Neuronal stem cell (in vitro differentiated cells): ENCODE results near the gene MRPL40.
"Not testable (repeated sequence)": the region's sequence is repeated elsewhere in the genome, so short reads cannot be mapped to it uniquely, and the experiment has no call there.

ENCODE experiments used
- DNase-seq: peaks from one replicate; pipeline ENCODE4 v3.0.0-alpha.2; 2013; ENCODE audit warnings: low spot score
- H2AFZ ChIP-seq: one replicate; pipeline ENCODE4 v1.6.1; 2013; ENCODE audit warnings: mild to moderate bottlenecking, low read length, inconsistent platforms
- H2AK5ac ChIP-seq: 2 replicates; pipeline ENCODE4 v1.6.1; 2013; ENCODE audit warnings: low read depth, mild to moderate bottlenecking, inconsistent platforms, low read length, moderate library complexity, mixed read lengths
- H2BK120ac ChIP-seq: 2 replicates; pipeline ENCODE4 v1.6.1; 2013; ENCODE audit warnings: low read depth, mild to moderate bottlenecking, inconsistent platforms, low read length, moderate library complexity, mixed read lengths
- H2BK12ac ChIP-seq: one replicate; pipeline ENCODE4 v1.6.1; 2013; ENCODE audit warnings: low read length, inconsistent platforms
- H2BK15ac ChIP-seq: 2 replicates; pipeline ENCODE4 v1.6.1; 2013; ENCODE audit warnings: mild to moderate bottlenecking, low read length, inconsistent platforms, mixed read lengths
- H2BK5ac ChIP-seq: one replicate; pipeline ENCODE4 v1.6.1; 2013; ENCODE audit warnings: inconsistent platforms, mild to moderate bottlenecking, low read length, moderate library complexity
- H3K14ac ChIP-seq: one replicate; pipeline ENCODE4 v1.6.1; 2013; ENCODE audit warnings: low read length, inconsistent platforms
- H3K18ac ChIP-seq: 2 replicates; pipeline ENCODE4 v1.6.1; 2013; ENCODE audit warnings: low read length, inconsistent platforms
- H3K23ac ChIP-seq: 2 replicates; pipeline ENCODE4 v1.6.1; 2013; ENCODE audit warnings: low read depth, mild to moderate bottlenecking, mixed read lengths, low read length, inconsistent platforms; ENCODE audit not compliant: poor library complexity
- H3K27ac ChIP-seq: replicated peaks from 3 replicates; pipeline ENCODE4 v1.5.1; 2013; ENCODE audit warnings: low read length, inconsistent platforms
- H3K27me3 ChIP-seq, 3 experiments: 2 replicates each; pipeline ENCODE4 v1.6.1; 2013; ENCODE audit warnings: low read length in 3 of 3, mild to moderate bottlenecking in 2 of 3, inconsistent platforms in 1 of 3, low read depth in 1 of 3, mixed read lengths in 1 of 3, moderate library complexity in 1 of 3; ENCODE audit not compliant: control insufficient read depth in 3 of 3, insufficient read depth in 3 of 3
- H3K36me3 ChIP-seq, 2 donors: replicated peaks in 1 of 2; 2 replicates each; pipeline ENCODE4 v1.6.1; 2013; ENCODE audit warnings: low read length in 2 of 2; ENCODE audit not compliant: control insufficient read depth in 2 of 2, insufficient read depth in 2 of 2
- H3K4ac ChIP-seq: 2 replicates; pipeline ENCODE4 v1.6.1; 2013; ENCODE audit warnings: inconsistent platforms, mild to moderate bottlenecking, low read length, moderate library complexity
- H3K4me1 ChIP-seq, 2 donors: 1 replicate in 1 of 2; 2 replicates in 1 of 2; pipeline ENCODE4 v1.6.1; 2013; ENCODE audit warnings: low read length in 2 of 2, low read depth in 1 of 2; ENCODE audit not compliant: control insufficient read depth in 2 of 2, insufficient read depth in 1 of 2
- H3K4me2 ChIP-seq: one replicate; pipeline ENCODE4 v1.6.1; 2013; ENCODE audit warnings: mild to moderate bottlenecking, low read length, inconsistent platforms; ENCODE audit not compliant: insufficient read depth, poor library complexity, severe bottlenecking
- H3K4me3 ChIP-seq, 2 donors: 2 replicates each; pipeline ENCODE4 v1.5.1; 2013; ENCODE audit warnings: low read length in 2 of 2, mild to moderate bottlenecking in 2 of 2, inconsistent platforms in 1 of 2, moderate library complexity in 1 of 2
- H3K79me1 ChIP-seq: one replicate; pipeline ENCODE4 v1.6.1; 2013; ENCODE audit warnings: low read depth, mild to moderate bottlenecking, inconsistent platforms, low read length, moderate library complexity
- H3K9ac ChIP-seq: one replicate; pipeline ENCODE4 v1.6.1; 2013; ENCODE audit warnings: mild to moderate bottlenecking, low read depth, low read length, inconsistent platforms; ENCODE audit not compliant: poor library complexity
- H3K9me3 ChIP-seq, 2 donors: replicated peaks in 1 of 2; 2 replicates each; pipeline versions ENCODE3 to v1.6.1; 2013; ENCODE audit warnings: low read length in 2 of 2, mild to moderate bottlenecking in 2 of 2, inconsistent platforms in 1 of 2, low read depth in 1 of 2, mixed read lengths in 1 of 2, moderate library complexity in 1 of 2; ENCODE audit not compliant: control insufficient read depth in 2 of 2, insufficient read depth in 1 of 2
- H4K8ac ChIP-seq: one replicate; pipeline ENCODE4 v1.6.1; 2013; ENCODE audit warnings: low read depth, mild to moderate bottlenecking, inconsistent platforms, low read length, moderate library complexity
- H4K91ac ChIP-seq: one replicate; pipeline ENCODE4 v1.6.1; 2013; ENCODE audit warnings: low read length, low read depth, mild to moderate bottlenecking, inconsistent platforms; ENCODE audit not compliant: poor library complexity
- WGBS, 2 donors: extraction: QIAGEN DNeasy Blood & Tissue Kit; methylation state at CpG; one replicate each; pipeline ENCODE4 v1.1.7; 2013; ENCODE audit warnings: missing lambda C conversion rate in 2 of 2, mixed read lengths in 1 of 2; ENCODE audit not compliant: insufficient read length in 2 of 2, insufficient replicate concordance in 1 of 2; ENCODE audit errors: extremely low coverage in 2 of 2; 5-methylcytosine and 5-hydroxymethylcytosine counted together

MRPL40 gene

GRCh38 chr22:19440411-19441195 is 8.3 kb downstream of the MRPL40 start:
- no CpG with 5 or more reads among the region's 8 CpGs for WGBS, 2 donors
- no peak overlapping the region for H2BK15ac ChIP-seq
- no peak overlapping the region for H3K4me3 ChIP-seq
- no peak overlapping the region for H3K14ac ChIP-seq
- H4K8ac ChIP-seq, result no peak overlapping the region
- no peak overlapping the region for H3K4me2 ChIP-seq
- H3K4ac ChIP-seq, result no peak overlapping the region
- H4K91ac ChIP-seq, result no peak overlapping the region
- peaks cover 11% of the 10 kb centered on the region for H3K79me1 ChIP-seq
- peaks cover 27 to 82% of the 10 kb centered on the region in 2 donors for H3K36me3 ChIP-seq
- H3K9ac ChIP-seq, result no peak overlapping the region
- H2BK12ac ChIP-seq, result no peak overlapping the region
- H3K27ac ChIP-seq, result no peak overlapping the region
- H3K23ac ChIP-seq, result no peak overlapping the region
- H2AK5ac ChIP-seq, result no peak overlapping the region
- no peak for DNase-seq
- H3K18ac ChIP-seq, result no peak overlapping the region
- no peaks in the 10 kb centered on the region for H3K27me3 ChIP-seq
- H3K9me3 ChIP-seq, result no peaks in the 10 kb centered on the region
- no peak overlapping the region for H2BK5ac ChIP-seq
- no peaks in the 10 kb centered on the region for H3K4me1 ChIP-seq
- no peak overlapping the region for H2BK120ac ChIP-seq
- no peak overlapping the region for H2AFZ ChIP-seq

- Histone ChIP-seq H3K23ac (no peak overlapping the region), H2AFZ (no peak overlapping the region), H3K27me3 (no peaks in the 10 kb centered on the region), H3K4me2 (no peak overlapping the region), H2BK15ac (no peak overlapping the region), H2AK5ac (no peak overlapping the region), H3K79me1 (peaks cover 14% of the 10 kb centered on the region), H3K18ac (no peak overlapping the region), H3K4me1 (peaks cover 3 to 4% of the 10 kb centered on the region in 2 donors), H2BK120ac (no peak overlapping the region), H3K36me3 (peaks cover 21 to 77% of the 10 kb centered on the region in 2 donors), H3K9me3 (no peaks in the 10 kb centered on the region), H3K9ac (no peak overlapping the region), H3K4ac (no peak overlapping the region), H4K91ac (no peak overlapping the region), H3K14ac (no peak overlapping the region), H3K27ac (no peak overlapping the region), H4K8ac (no peak overlapping the region), H2BK5ac (no peak overlapping the region), H2BK12ac (no peak overlapping the region), H3K4me3 (no peak overlapping the region)
- DNase-seq, result no peak
- WGBS, 2 donors, result no CpG with 5 or more reads among the region's 2 CpGs
Observed at GRCh38 chr22:19442166-19442565, 9.8 kb downstream of the MRPL40 start.

- no peak overlapping the region for H3K14ac ChIP-seq
- H4K91ac ChIP-seq, result no peak overlapping the region
- H3K4me2 ChIP-seq, result no peak overlapping the region
- no peak overlapping the region for H2BK12ac ChIP-seq
- no peaks in the 10 kb centered on the region for H3K27me3 ChIP-seq
- H2BK15ac ChIP-seq, result no peak overlapping the region
- no peak overlapping the region for H3K27ac ChIP-seq
- no peak overlapping the region for H3K18ac ChIP-seq
- no peak overlapping the region for H2AK5ac ChIP-seq
- DNase-seq, result no peak
- no peak overlapping the region for H4K8ac ChIP-seq
- no peaks in the 10 kb centered on the region for H3K9me3 ChIP-seq
- no peak overlapping the region for H3K4ac ChIP-seq
- peaks cover 14% of the 10 kb centered on the region for H3K79me1 ChIP-seq
- H2BK5ac ChIP-seq, result no peak overlapping the region
- no peak overlapping the region for H3K9ac ChIP-seq
- H3K23ac ChIP-seq, result peak overlapping the region; percentile 29
- WGBS, 2 donors, result no CpG with 5 or more reads among the region's 7 CpGs
- H3K4me3 ChIP-seq, result peak overlapping the region in 1 of 2 donors; percentile 16
- H2AFZ ChIP-seq, result no peak overlapping the region
- H3K36me3 ChIP-seq, result peaks cover 21 to 67% of the 10 kb centered on the region in 2 donors
- H2BK120ac ChIP-seq, result no peak overlapping the region
- H3K4me1 ChIP-seq, result peaks cover 4 to 9% of the 10 kb centered on the region in 2 donors
Observed at GRCh38 chr22:19443544-19444211, 11.3 kb downstream of the MRPL40 start.

DNA sequence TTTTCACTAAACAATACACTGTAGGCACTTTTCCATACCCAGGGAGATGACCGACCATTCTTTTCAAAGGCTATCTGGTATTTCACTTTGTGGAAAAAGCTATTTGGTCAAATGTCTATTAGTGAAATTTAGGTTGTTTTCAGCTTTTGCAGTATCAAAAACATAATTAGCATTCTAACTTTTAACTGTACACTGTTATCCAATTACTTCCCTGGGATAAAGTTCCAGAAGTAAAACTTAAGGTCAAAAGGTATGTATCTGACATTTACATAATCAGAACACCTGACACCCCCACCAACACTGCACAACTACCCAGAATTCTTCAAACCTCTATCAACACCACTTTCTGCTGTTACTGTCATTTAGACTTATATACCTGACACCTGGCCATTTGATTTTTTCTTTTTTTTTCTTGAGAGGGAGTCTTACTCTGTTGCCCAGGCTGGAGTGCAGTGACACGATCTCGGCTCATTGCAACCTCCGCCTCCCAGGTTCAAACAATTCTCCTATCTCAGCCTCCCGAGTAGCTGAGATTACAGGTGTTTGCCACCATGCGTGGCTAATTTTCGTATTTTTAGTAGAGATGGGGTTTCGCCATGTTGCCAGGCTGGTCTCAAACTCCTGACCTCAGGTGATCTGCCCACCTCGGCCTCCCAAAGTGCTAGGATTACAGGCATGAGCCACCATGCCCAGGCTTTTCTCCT is 13.1 kb downstream of the MRPL40 start:
- no CpG with 5 or more reads among the region's 9 CpGs for WGBS, 2 donors
- H3K9ac ChIP-seq, result not testable (repeated sequence)

More for the DNA sequence above, 13.1 kb downstream of the MRPL40 start:
- H3K4me3 ChIP-seq, H3K23ac ChIP-seq, H3K9me3 ChIP-seq, H2BK15ac ChIP-seq, H3K27ac ChIP-seq, H2BK5ac ChIP-seq, H3K18ac ChIP-seq, H3K4me2 ChIP-seq, H3K27me3 ChIP-seq, H2AK5ac ChIP-seq, H2BK12ac ChIP-seq, H2BK120ac ChIP-seq, H4K8ac ChIP-seq, DNase-seq, H3K4me1 ChIP-seq, H2AFZ ChIP-seq, H3K14ac ChIP-seq, H4K91ac ChIP-seq, H3K4ac ChIP-seq: not testable (repeated sequence)
- peaks cover 14% of the 10 kb centered on the region for H3K79me1 ChIP-seq
- H3K36me3 ChIP-seq, result peaks cover 21 to 78% of the 10 kb centered on the region in 2 donors
